GM03348 (cell line): ENCODE measurements around the gene LMBR1L.

ENCODE experiments used
- DNase-seq: peaks from one replicate; pipeline ENCODE4 v3.0.0; 2012; ENCODE audit warnings: low spot score

LMBR1L gene

DNA sequence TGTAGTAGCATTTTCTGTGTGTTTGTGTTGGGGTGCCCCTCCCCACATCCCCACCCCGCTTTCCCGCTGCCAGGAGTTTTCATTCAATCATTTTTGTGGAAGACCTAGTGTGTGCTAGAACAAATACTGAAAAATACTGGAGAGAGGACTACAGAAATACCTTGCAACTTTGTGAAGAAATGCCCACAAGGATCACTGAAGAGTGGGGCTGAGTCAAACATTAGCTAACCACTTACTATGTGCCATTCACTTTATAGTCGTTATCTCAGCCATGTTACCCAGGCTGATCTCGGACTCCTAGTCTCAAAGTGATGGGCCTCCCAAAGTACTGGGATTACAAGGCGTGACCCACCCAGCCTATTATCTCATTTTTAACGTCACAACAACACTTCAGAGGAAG lies 559 bp upstream of the LMBR1L start:
- DNase-seq: no peak

DNA sequence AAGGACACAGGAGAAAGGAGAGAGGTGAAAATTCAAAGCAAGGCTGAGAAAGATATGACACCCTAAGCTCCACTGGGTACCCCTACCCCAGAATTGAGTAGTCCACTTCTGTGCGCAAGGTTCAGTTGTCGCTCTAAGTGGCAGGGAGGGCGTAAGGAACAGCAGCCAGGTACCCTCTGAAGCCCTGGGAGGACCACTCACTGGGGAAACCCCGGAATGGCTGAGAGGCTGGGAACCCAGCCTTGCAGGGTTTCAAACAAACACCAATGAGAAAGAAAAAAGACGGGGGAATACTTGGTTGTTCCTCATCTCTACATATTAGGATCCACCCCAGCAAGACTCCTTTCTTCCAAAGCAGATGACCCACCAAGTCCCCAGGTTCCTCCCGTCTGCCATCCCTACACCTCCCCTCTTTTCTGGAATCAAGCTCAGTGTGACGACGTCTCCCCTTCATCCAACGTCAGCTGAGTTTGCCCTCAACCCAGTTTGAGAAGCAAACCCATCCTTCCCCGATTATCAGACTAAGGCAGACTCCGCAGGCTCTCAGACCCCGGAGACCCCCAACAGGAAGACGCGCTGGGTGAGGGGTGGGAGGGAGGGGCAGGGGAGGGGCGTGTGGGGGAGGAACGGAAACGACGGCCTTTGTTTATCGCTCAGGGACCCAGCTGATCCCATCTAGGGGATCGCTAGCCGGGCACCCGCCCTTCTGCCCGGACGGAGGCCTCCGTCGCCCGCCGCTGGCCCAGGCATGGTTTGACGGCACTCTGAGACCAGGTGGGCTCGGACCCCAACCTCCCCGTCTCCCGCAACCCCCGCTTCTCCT lies 795 bp downstream of the LMBR1L start:
- peak; percentile 44 for DNase-seq

DNA sequence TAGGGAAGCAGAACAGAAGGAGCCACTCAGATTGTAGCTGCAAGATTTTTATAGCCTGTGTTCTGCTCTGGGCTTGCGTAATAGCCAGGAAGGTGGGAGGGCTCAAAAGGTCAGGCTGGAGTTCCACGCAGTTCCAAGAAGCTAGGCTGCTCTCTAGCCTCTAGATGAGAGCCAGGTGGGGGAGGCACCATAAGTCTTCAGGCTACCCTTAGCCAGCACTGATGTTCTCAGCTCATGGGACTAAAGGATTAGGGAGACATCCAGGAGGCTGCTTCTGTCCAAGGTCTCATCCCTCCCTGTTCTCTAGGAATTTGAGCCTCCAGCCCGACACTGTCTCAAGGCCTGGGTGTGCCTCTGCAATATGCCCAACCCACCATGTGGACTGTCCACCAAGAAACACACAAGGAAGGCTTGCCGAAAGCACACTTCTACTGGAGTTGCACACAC lies 1.7 kb downstream of the LMBR1L start:
- peak; percentile 63 for DNase-seq

DNA sequence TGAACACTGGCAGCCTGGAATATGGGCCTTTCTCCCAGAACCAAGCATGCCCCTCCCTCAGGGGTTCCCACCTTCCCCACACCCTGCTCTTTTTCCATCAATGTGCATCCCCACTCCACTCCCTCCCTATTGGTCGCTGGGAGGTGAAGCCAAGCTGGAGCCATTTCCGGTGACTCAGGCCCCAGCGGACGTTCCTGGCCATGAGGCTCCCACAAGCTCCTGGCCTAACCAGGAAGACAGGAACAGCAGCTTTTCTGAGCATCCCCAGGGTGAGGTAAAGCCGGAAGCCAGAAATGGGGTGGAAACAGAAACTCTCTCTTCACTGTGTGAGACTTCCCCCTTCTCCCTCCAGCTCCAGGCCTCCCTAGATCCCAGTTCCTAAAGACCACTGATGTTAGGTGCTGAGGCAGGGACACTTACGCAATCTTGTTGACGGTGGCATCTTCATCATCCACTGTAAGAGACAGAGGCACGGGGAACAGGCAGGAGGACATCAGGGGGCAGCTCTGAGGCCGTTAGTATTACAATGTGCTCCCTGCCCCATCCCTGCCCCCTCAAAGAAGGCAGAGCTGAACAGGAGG lies 5.1 kb downstream of the LMBR1L start:
- no peak for DNase-seq

DNA sequence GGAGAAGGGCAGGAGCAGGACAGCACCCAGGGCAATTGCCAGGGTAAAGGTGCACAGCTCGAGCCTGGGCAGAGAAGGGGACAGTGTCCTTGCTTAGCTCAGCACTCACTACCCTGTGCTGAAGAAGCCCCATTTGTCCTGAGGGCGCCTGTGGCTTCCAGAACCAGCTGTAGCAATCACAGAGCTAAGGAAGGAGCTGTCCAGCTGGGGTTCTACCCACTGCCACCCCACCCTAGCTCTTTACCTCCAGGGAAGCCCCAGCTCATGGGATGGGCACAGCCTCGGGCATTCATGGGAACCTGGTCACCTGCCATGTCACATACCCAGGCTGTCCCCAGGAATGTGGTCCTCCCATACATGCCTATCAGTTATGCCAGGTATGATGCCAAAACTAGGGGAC lies 5.8 kb downstream of the LMBR1L start:
- no peak for DNase-seq

DNA sequence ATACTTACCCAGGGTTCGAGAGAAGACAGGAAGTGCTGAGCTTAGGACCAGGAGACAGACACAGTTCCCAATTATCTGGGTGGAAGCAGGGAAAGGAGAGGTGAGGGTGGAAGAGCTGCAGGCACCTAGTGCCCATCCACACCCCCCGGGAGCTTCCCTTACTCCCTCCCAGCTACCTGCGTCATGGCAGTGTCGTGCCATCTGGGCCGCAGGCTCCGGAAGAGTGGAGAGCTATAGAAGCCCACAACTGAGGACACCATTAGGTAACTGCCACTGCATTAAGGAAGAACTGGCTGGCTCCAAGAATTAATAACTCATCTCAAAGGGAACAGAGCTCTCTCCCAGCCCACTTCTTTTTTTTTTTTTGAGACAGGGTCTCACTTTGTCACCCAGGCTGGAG lies 10.3 kb downstream of the LMBR1L start:
- no peak for DNase-seq

DNA sequence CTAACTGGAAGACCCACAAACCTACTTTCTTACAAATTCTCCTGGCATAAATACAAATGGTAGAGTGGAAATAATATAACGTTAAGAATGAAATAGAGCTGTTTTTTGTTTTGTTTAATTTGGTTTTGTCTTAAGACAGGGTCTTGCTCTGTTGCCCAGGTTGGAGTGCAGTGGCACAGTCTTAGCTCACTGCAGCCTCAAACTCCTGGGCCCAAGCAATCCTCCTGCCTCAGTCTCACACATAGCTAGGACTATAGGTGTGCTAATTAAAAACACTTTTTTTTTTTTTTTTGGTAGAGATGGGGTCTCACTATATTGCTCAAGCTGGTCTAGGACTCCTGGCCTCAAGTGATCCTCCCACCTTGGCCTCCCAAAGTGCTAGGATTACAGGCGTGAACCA lies 11.9 kb downstream of the LMBR1L start:
- DNase-seq: no peak

DNA sequence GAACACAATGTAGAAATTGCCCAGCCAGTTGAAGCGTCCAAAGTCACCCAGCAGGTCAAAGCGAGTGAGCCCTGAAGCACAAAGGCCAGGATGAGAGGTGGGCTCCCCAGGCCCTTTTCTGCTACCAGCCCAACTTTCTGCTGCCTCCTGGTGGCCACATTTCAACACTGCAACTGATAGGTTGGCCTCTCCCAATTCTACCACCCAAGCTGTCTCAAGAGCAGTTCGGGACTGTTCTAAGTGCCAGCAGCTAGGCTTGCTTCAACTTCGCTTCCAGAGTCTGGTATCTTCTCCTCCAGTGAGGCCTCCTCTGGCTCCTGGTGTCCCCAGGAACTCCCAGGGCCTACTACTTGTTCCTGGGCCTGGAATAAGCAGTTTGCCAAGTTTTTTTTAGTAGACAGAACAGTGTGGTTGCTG lies 12.6 kb downstream of the LMBR1L start:
- DNase-seq: peak; percentile 65

DNA sequence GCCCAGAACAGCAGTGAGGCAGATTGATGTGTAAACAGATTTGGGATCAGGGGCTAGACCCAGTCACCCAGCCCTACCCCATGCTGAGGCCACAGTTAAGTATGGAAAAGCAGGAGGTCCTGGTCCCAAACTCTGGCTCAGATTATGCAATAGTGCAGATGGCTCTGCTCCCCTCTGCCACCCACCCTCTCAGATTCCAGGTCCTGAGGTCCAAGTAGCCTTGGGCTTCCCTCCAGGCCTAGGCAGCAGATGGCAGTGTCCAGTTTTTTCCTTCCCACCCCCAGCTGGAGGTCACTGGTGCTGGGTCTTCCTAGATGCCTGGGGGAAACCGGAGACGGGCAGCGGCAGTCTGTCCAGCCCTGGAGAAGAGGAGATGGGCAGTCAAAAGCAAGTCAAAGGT lies 13.3 kb downstream of the LMBR1L start:
- no peak for DNase-seq

DNA sequence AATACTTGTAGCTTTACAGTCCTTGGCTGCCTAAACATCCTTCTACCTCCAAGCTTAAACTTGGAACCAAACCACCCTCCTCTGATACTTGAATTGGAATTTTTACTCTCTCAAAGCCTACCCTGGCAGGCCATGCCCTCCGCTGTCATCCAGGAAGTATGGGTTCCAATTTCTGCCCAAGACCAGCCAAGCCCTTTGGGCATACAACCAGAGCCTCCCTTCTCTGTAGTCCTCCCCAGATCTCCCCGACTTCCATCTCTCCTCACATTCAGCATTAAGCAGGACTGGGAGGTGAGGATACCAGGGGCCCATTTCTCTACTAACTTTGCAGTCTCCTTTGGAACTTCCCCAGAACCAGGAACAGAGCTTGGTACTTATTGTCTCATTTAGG lies 15.7 kb downstream of the LMBR1L start:
- DNase-seq: no peak

DNA sequence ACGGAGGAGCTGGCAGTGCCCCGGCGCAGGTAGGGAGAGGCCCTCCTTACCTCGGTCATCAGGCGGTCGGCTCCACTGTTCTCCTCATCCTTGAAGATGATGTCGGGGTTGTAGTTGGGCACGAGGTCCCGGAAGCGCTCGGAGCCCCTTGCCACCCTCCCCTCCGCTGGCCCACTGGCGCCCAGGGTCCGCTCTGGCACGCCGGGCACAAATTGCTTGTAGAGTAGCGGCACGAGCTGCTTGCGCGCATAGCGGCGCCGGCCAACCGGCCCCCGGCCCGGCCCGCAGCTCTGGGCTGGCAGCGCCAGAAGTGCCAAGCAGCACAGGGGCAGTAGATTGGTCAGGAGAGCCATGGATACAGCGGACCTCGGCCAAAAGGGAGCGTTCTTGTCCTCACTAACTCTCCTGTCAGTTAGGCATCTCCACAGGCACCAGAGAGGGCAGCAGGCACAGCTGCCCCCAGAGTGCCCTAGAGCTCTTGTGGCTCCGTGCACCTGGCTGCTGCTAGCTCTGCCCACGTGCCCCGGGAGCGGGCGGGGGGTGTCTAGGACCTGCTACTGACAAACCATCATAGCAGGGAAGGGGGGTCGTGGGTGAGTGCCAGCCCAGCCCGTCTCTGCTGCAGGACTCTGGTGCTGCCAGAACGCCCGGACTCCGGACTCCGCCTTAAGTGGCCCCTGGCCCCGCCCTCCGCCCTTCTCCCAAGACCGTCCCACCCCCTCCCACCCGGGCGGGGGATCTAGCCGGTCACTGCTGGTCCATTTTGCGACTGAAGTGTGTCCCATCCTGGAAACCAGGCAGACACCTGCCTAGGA lies 16.3 kb downstream of the LMBR1L start, which contains the start of gene DHH:
Gene DHH, minus strand, starts transcription at position 642 of the 815 bp plus-strand sequence. Its CDS starts 289 bp downstream, at position 353.
- DNase-seq: peak; percentile 35

DNA sequence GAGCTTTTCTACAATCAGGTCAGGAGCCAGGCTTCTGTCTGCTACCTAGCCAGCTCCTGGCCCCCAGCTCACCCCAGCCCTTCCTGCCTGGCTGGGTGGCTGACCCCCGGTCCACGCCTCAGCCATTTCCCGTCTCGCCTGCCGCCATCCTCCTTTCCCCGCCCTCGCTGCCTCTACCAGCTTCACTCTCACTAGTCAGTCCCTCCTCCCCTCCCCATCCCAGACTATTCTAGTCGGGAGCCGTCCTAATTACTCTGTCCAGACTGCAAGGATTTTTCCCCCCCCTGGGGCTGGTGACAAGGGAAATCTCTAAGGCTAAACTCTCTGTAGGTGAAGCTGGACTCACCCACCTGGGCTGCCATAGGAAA lies 16.9 kb downstream of the LMBR1L start:
- no peak for DNase-seq

DNA sequence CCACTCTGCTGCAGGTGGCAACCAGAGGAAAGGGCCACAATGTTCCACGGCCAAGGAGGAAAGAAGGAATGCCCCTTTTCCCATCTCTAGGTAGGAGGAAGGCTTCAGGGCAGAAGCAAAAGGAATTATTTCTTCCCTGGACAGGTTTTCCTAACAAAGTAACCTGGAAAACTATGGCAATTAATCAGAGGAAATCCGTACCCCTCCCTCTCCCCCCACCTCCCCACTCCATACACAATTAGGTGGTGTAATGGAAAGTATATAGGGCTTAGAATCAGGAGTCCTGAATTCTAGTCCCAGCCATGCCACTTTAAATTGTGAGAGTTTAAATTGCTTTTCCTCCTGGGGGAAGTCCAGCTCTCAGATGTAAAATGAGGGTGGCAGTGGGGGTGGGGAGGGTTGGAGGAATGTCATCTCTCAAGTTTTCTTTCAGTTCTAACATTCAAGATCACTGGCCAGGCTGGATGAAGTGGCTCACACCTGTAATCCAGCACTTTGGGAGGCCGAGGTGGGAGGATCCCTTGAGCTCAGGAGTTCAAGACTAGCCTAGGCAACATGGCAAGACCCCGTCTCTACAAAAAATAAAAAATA lies 17.7 kb downstream of the LMBR1L start:
- no peak for DNase-seq

DNA sequence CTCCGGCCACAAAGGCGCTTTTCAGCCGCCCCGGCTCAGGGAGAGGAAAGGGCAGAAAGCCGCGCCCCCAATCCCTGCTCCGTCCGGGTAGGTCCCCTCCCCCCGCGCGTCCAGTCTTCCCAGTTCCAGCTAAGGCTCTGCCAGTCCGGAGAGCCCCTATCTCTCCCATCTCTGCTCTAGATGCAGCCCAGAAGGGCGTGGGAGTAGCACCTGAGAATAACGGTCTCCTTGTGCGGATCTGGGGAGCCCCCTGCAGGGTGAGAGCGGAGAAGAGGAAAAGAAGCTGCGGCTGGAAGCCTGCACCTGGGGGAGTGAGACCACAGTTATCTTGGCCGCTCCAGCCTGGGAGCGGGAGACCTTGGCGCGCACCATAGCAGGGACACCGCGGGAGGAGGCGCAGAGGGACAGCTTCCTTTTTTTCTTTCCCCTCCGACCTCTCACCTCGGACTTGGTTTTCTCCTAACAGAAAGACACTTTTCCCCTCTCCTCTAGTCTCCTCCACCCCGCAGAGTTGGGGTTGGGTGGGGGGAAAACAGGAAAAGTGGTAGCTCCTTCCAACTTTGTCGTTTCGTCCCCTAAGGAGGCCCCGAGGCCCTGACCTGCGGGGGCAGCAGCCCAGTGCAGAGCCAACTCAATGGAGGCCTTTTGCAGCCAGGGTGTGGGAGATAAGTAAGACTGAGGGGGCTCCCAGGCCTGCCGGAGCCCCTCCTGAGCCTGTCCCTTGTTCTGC lies 18.4 kb downstream of the LMBR1L start:
- peak; percentile 65 for DNase-seq

DNA sequence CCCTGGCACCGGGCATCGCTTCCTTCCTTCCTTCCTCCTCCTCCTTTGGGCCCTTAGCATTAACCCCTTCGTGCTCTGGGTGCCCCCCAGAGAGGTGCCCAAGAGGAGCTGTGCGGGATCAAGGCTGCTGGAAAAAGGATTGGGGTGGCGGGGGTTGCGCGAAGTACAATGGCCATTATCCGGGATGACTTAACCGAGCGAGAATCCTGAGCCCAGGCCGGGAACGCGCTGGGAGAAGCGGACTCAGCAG lies 18.9 kb downstream of the LMBR1L start:
- DNase-seq: no peak

DNA sequence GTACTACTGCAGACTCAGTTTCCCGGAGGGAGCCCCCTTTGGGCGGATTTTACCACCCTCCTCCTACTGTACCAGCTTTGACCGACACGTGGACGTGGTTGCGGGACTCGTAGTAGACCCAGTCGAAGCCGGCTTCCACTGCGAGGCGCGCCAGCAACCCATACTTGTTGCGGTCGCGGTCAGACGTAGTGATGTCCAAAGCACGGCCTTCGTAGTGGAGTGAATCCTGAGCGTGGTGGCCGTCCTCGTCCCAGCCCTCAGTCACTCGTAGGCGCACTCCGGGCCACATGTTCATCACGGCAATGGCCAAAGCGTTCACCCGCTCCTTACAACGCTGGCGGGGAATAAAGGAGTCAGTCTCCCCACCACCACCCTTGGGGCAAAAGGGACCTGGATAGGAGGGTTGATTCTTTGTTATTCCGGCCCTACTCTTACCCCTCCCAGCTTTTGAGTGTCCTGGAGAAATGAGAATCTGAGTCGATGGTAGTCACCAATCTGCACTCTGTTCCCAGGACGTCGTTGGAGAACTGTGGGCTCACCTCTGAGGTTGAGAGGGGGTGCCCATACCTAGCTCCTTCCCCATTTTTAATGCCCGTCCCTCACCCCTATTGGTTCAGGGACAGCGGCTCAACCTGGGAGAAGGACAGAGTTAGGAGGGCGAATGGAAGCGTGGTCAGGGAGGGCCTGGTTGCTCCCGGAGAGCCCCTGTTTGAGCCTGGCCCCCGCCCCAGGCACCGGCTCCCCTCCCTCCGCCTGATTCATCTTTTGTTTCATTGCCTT lies 19.4 kb downstream of the LMBR1L start:
- no peak for DNase-seq

DNA sequence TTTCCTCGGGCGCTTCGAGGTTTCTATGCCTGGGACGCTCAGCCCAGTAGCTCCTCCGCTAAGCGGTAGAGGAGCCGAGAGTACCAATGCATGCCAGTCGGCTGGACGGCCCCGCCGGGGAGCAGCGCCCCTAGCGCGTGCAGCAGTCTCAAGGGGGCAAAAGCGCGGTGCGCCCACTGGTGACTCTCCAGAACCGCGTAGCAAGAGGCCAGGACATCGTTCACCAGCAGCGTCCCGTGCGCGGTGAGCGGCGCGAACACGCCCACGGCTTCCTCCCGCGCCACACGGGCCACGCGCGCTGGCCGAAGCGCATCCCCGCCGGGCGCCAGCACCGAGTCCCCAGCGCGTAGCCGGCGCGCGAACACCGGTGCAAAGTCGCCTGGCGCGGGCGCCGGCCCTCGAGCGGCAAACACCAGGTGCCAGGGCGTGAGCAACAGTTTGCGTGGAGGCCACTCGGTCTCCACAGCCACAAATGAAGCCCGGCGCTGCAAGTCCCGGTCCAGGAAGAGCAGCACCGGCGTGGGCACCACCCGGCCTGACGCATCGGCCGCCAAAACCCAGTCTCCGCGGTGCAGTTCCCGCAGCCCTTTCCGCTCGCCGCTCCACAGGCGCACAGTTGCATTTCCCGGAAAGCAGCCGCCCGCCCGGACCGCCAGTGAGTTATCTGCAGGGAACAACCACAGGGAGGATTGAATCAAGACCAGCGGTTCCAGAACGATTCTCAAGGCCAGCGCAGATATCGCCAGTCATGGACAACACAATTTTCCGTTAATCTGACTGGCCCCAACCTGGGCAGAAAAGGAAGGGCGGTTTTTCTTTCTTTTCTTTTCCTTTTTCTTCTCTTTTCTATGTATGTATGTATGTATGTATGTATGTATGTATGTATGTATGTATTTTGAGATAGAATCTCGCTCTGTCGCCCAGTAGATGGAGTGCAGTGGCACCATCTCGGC lies 20.6 kb downstream of the LMBR1L start:
- peak; percentile 60 for DNase-seq

DNA sequence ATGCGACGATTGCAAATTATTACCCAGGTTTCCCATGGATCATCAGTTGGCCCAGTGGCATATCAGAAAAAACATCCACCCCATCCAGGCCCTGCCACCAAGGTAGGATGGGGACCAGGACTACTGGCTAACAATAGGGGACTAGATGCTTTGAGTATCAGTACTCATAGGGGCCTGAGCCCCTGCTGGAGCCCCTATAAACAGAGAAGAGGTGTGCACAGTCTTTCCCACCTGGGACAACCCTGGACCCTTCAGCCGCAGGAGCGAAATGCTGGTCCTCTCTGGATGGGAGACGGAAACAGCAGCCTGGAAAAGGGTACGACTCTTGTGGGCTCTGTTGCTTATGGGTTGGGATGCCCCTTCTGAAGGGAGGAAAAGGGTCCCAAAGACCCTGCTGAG lies 21.7 kb downstream of the LMBR1L start:
- DNase-seq: no peak

DNA sequence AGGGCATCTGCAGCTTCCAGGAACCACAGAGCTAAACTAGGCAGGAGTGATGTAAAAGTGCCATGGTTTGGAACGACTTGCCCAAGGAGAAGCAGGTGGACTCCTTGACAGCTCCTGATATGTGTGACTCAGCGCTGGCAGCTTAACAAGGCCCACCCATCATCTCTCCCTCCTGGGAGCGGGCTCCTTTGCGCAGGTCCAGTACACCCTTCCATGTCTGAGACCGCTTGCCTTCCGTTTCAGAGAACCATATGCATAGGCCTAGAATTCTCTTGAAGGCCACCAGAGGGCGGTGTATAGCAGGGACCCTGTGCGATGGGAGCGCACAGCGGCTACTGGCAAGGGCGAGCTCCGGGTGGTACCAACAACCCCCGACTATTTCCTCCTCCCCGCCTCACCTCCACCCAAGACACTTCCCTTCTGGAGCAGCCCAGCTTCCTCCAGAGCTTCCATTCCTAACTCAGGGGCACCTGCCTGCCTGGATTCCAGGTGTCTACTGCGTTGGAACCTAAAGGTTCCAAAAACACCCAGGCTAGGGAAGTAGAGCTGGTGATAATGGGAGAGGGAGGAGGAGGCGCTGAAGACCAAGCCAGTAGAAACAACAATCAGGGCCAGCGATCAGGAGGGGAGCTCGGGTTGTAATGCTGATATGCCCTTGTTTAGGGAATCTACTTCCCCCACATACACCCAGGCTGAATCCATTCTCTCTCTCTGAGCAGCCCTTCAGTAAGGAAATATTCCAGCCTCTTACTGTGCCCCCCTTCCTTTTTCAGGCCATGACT lies 22.3 kb downstream of the LMBR1L start:
- DNase-seq: peak; percentile 89
